ENCODE results near the gene DGKA.
A peak's percentile ranks its signal among the peaks of the same experiment; 100 is the strongest.
"Not testable (repeated sequence)": the region's sequence is repeated elsewhere in the genome, so short reads cannot be mapped to it uniquely, and the experiment has no call there.

The DGKA gene

GRCh38 chr12:55969356-55969755 lies 38.4 kb downstream of the DGKA start:
- DNase-seq (ENCODE audit: low spot score), result no peak

GRCh38 chr12:55970775-55971174 lies 39.8 kb downstream of the DGKA start:
- no peak for DNase-seq (ENCODE audit: low spot score)

GRCh38 chr12:55972042-55972441 lies 41.1 kb downstream of the DGKA start:
- peak; percentile 63 for DNase-seq (ENCODE audit: low spot score)

GRCh38 chr12:55972456-55972855 lies 41.5 kb downstream of the DGKA start:
- no peak for DNase-seq (ENCODE audit: low spot score)

GRCh38 chr12:55972911-55973598 lies 42.1 kb downstream of the DGKA start:
- no peak for DNase-seq (ENCODE audit: low spot score)

- DNase-seq (ENCODE audit: low spot score), result peak; percentile 97
These were observed 42.8 kb downstream of the DGKA start, which contains the start of gene RAB5B for GRCh38 chr12:55973599-55974307. TSS of gene RAB5B (plus strand) at chr12:55974078. CDS start at chr12:55986961, 12,883 bp downstream.

GRCh38 chr12:55974308-55974730 lies 43.4 kb downstream of the DGKA start:
- peak; percentile 61 for DNase-seq (ENCODE audit: low spot score)

GRCh38 chr12:55978393-55978792 lies 47.4 kb downstream of the DGKA start:
- DNase-seq (ENCODE audit: low spot score), result no peak

- no peak for DNase-seq (ENCODE audit: low spot score)
These were observed 48.1 kb downstream of the DGKA start for GRCh38 chr12:55979069-55979468.

- not testable (repeated sequence) for DNase-seq (ENCODE audit: low spot score)
These were observed 50.9 kb downstream of the DGKA start for GRCh38 chr12:55981882-55982281.

- DNase-seq (ENCODE audit: low spot score), result no peak
These were observed 51.5 kb downstream of the DGKA start for GRCh38 chr12:55982319-55982936.

- DNase-seq (ENCODE audit: low spot score), result no peak
These were observed 52.4 kb downstream of the DGKA start for GRCh38 chr12:55983232-55983842.

- DNase-seq (ENCODE audit: low spot score), result no peak
These were observed 53.9 kb downstream of the DGKA start for GRCh38 chr12:55984861-55985260.

- no peak for DNase-seq (ENCODE audit: low spot score)
These were observed 54.4 kb downstream of the DGKA start for GRCh38 chr12:55985341-55985740.

GRCh38 chr12:55985976-55986375 lies 55.0 kb downstream of the DGKA start:
- DNase-seq (ENCODE audit: low spot score), result not testable (repeated sequence)

GRCh38 chr12:55991110-55991509 lies 60.1 kb downstream of the DGKA start:
- no peak for DNase-seq (ENCODE audit: low spot score)

GRCh38 chr12:55993230-55993853 lies 62.4 kb downstream of the DGKA start:
- DNase-seq (ENCODE audit: low spot score), result no peak

GRCh38 chr12:55995366-55995765 lies 64.4 kb downstream of the DGKA start:
- DNase-seq (ENCODE audit: low spot score), result no peak

- DNase-seq (ENCODE audit: low spot score), result peak; percentile 57
These were observed 65.3 kb downstream of the DGKA start for GRCh38 chr12:55996201-55996714.

GRCh38 chr12:55996715-55997534 lies 66.0 kb downstream of the DGKA start, which contains the start of gene SUOX:
TSS of gene SUOX (plus strand) at chr12:55997276. CDS start at chr12:56002222, 4,946 bp downstream.
- peak; percentile 100 for DNase-seq (ENCODE audit: low spot score)

- DNase-seq (ENCODE audit: low spot score), result no peak
These were observed 66.5 kb downstream of the DGKA start for GRCh38 chr12:55997535-55997859.

Data from hepatic stellate cell (primary cell).